GM12892 (cell line): ENCODE measurements around the gene LIF.

ENCODE experiments used
- POLR2A ChIP-seq: IDR thresholded peaks from 2 replicates; pipeline ENCODE4 v1.6.1; 2011; ENCODE audit warnings: low read depth, low read length, control low read depth
- POLR2AphosphoS5 ChIP-seq: IDR thresholded peaks from 2 replicates; pipeline ENCODE4 v1.6.1; 2011; ENCODE audit warnings: low read depth, low read length, control low read depth
- TAF1 ChIP-seq: IDR thresholded peaks from 2 replicates; pipeline ENCODE4 v1.6.1; 2011; ENCODE audit warnings: low read depth, mild to moderate bottlenecking, control low read depth, low read length, borderline replicate concordance

DNA sequence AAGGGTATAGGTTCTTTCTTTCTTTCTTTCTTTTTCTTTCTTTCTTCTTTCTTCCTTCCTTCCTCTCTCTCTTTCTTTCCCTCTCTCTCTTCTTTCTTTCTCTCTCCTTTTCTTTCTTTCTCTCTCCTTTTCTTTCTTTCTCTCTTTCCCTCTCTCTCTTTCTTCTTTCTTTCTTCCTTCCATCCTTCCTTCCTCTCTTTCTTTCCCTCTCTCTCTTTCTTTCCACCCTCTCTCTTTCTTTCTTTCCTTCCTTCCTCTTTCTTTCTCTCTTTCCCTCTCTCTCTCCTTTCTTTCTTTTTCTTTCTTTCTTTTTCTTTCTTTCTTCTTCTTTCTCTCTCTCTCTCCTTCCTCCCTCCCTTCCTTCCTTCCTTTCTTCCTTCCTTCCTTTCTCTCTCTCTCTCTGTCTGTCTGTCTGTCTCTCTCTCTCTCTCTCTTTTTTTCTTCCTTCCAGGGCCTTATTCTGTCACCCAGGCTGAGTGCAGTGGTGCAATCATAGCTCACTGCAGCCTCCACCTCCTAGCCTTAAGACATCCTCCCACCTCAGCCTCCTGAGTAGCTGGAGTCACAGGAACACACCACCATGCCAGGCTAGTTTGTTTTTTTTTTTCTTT lies 26.8 kb downstream of the LIF start:
- TF ChIP-seq POLR2A: no peak
- TF ChIP-seq TAF1: no peak
- no peak for TF ChIP-seq POLR2AphosphoS5
